K562 (cell line): ENCODE results near the gene SMAD1. TPM values are rescaled to one million over a fixed set of nuclear protein-coding genes. Genes with fewer than 3 reads are reported as not detected.

ENCODE experiments used
- ATAC-seq: fragments of 200-7000 bp; cut with Tn5 transposase; 3 replicates; pipeline ENCODE4 v1.9.1; 2020; ENCODE audit warnings: moderate library complexity
- BruUV-seq: library from RNA; stranded (reverse); fragments of 400-500 nt; replicated peaks from 2 replicates; lab custom pipeline; 2021; lab: Mats Ljungman, UMichigan
- CTCF ChIA-PET: fragments of 300-600 bp; formaldehyde crosslinking; extraction: SDS; loops from one replicate; lab custom pipeline; 2021; ENCODE audit warnings: low intra/inter-chr PET ratio; lab: Yijun Ruan, JAX
- POLR2A ChIA-PET: fragments of 300-600, 350-650 bp; sonication (Branson Sonifier 250); formaldehyde crosslinking; extraction: SDS; loops from one replicate; lab custom pipeline; 2021; ENCODE audit warnings: antibody characterized with exemption, inconsistent platforms; lab: Yijun Ruan, JAX
- DNase-seq, 4 experiments: peaks; one replicate each; pipeline versions ENCODE4 v3.0.0 to v3.0.0-alpha.2; 2011 to 2018; ENCODE audit warnings: low spot score in 3 of 4, mixed read lengths in 3 of 4; ENCODE audit errors: extremely low read depth in 1 of 4
- FAIRE-seq: peaks from 2 replicates; lab custom pipeline; 2011; peaks lifted over from hg19 to GRCh38; lab: Jason Lieb, UNC
- H2AFZ ChIP-seq: 2 replicates; pipeline ENCODE4 v1.6.0; 2011; ENCODE audit warnings: low read depth, low read length, control low read depth, inconsistent platforms
- H3K27ac ChIP-seq: fragments of 200-600 bp; 3 replicates; pipeline ENCODE4 v1.8.0; 2011; ENCODE audit warnings: low read depth, mild to moderate bottlenecking, control low read depth, inconsistent platforms, low read length, moderate library complexity, mixed read lengths; ENCODE audit errors: extremely low read depth
- H3K27me3 ChIP-seq, 2 experiments: fragments of 300-600 bp in 1 of 2; 2 replicates in 1 of 2; 3 replicates in 1 of 2; pipeline versions ENCODE4 v1.6.0 to v1.8.0; 2011; ENCODE audit warnings: inconsistent platforms in 2 of 2, low read length in 2 of 2, mild to moderate bottlenecking in 1 of 2, mixed read lengths in 1 of 2, moderate library complexity in 1 of 2; ENCODE audit not compliant: control insufficient read depth in 2 of 2, insufficient read depth in 2 of 2
- H3K36me3 ChIP-seq: fragments of 300-600 bp; 3 replicates; pipeline ENCODE4 v1.8.0; 2011; ENCODE audit warnings: mild to moderate bottlenecking, low read length, inconsistent platforms; ENCODE audit not compliant: control insufficient read depth, insufficient read depth
- H3K4me1 ChIP-seq, 2 experiments: fragments of 200-600 bp in 1 of 2; replicated peaks in 1 of 2; 2 replicates in 1 of 2; 3 replicates in 1 of 2; pipeline versions ENCODE4 v1.5.1 to v1.8.0; 2011; ENCODE audit warnings: inconsistent platforms in 2 of 2, low read length in 2 of 2, mild to moderate bottlenecking in 1 of 2, mixed read lengths in 1 of 2, moderate library complexity in 1 of 2; ENCODE audit not compliant: control insufficient read depth in 2 of 2, insufficient read depth in 2 of 2
- H3K4me2 ChIP-seq: 2 replicates; pipeline ENCODE4 v1.6.1; 2011; ENCODE audit warnings: low read length, control low read depth, inconsistent platforms, mixed read lengths; ENCODE audit not compliant: insufficient read depth
- H3K4me3 ChIP-seq: fragments of 200-600 bp; sonication (generic), shearing (Covaris generic); 2 replicates; pipeline ENCODE4 v1.5.1; 2016; ENCODE audit warnings: control low read depth, inconsistent platforms
- H3K79me2 ChIP-seq: fragments of 200-600 bp; 3 replicates; pipeline ENCODE4 v1.8.0; 2011; ENCODE audit warnings: low read length, inconsistent platforms; ENCODE audit not compliant: control insufficient read depth, insufficient read depth
- H3K9ac ChIP-seq, 2 experiments: 2 replicates each; pipeline versions ENCODE4 v1.6.0 to v1.6.1; 2011; ENCODE audit warnings: low read depth in 2 of 2, low read length in 2 of 2, control low read depth in 1 of 2, inconsistent platforms in 1 of 2, mild to moderate bottlenecking in 1 of 2, mixed read lengths in 1 of 2; ENCODE audit not compliant: insufficient read depth in 1 of 2
- H3K9me1 ChIP-seq: one replicate; pipeline ENCODE4 v1.6.0; 2011; ENCODE audit warnings: inconsistent platforms, mild to moderate bottlenecking, low read length, moderate library complexity; ENCODE audit not compliant: control insufficient read depth, insufficient read depth
- H3K9me3 ChIP-seq: replicated peaks from 2 replicates; pipeline ENCODE4 v1.5.1; 2011; ENCODE audit warnings: low read depth, low read length, inconsistent platforms; ENCODE audit not compliant: control insufficient read depth, insufficient read depth
- H4K20me1 ChIP-seq: replicated peaks from 2 replicates; pipeline ENCODE4 v1.6.1; 2011; ENCODE audit warnings: low read length, inconsistent platforms, mixed read lengths; ENCODE audit not compliant: control insufficient read depth, insufficient read depth
- ATF7 ChIP-seq: fragments of 450-650 bp; IDR thresholded peaks from 2 replicates; pipeline ENCODE4 v1.7.1; 2014; ENCODE audit warnings: mild to moderate bottlenecking, moderate library complexity
- BCOR ChIP-seq: fragments of 450-650 bp; IDR thresholded peaks from 2 replicates; pipeline ENCODE4 v1.6.1; 2016
- E4F1 ChIP-seq: fragments of 250-450 bp; sonication (Bioruptor Pico); IDR thresholded peaks from 2 replicates; pipeline ENCODE4 v1.5.0; 2021; ENCODE audit warnings: mild to moderate bottlenecking, borderline replicate concordance
- ELK3 ChIP-seq: fragments of 450-650 bp; formaldehyde crosslinking; IDR thresholded peaks from 2 replicates; pipeline ENCODE4 v1.4.0; 2020; ENCODE audit warnings: mild to moderate bottlenecking
- MAFG ChIP-seq: fragments of 450-650 bp; conservative IDR thresholded peaks from 2 replicates; pipeline ENCODE4 v1.6.1; 2016; ENCODE audit warnings: missing genetic modification characterization, missing compliant biosample characterization
- ZFP1 ChIP-seq: fragments of 450-650 bp; formaldehyde crosslinking; IDR thresholded peaks from 2 replicates; pipeline ENCODE4 v1.4.0; 2020; ENCODE audit warnings: mild to moderate bottlenecking, mixed read lengths
- ZNF232 ChIP-seq: sonication (generic); formaldehyde crosslinking; IDR thresholded peaks from 2 replicates; pipeline ENCODE4 v1.8.0; 2022; ENCODE audit warnings: mild to moderate bottlenecking, missing genetic modification reagents
- ZNF407 ChIP-seq: fragments of 450-650 bp; IDR thresholded peaks from 2 replicates; pipeline ENCODE4 v1.6.1; 2016; ENCODE audit warnings: low read depth
- ZNF511 ChIP-seq: sonication (generic); formaldehyde crosslinking; IDR thresholded peaks from 2 replicates; pipeline ENCODE4 v1.8.0; 2022; ENCODE audit warnings: mild to moderate bottlenecking, missing genetic modification reagents
- ZNF57 ChIP-seq: fragments of 450-650 bp; formaldehyde crosslinking; IDR thresholded peaks from 2 replicates; pipeline ENCODE4 v1.4.0; 2020; ENCODE audit warnings: mild to moderate bottlenecking, moderate library complexity
- in situ Hi-C: fragments of 300-500 bp; cut with MboI; formaldehyde crosslinking; loops from 4 replicates; pipeline ENCODE4 v1.15.0; 2018; ENCODE audit warnings: inconsistent platforms, mixed read lengths
- intact Hi-C: fragments of 100-400 bp; cut with micrococcal nuclease; formaldehyde crosslinking; loops from 2 replicates; pipeline ENCODE4 v1.14.2; 2022
- polyA plus RNA-seq, 8 experiments: library from polyadenylated mRNA; depleted of rRNA in 4 of 8; stranded (reverse) in 5 of 8; unstranded in 3 of 8; fragments of >200 nt; fragmentation: Nextera tagmentation in 2 of 8; fragmentation: Illumina TruSeq in 1 of 8; extraction: Ambion mirVana in 2 of 8; extraction: Trizol in 1 of 8; gene quantifications; 2 replicates each; pipeline versions ENCODE4 v1.2.1 to v1.2.3, GENCODE V29; 2011 to 2014; ENCODE audit warnings: inconsistent platforms in 1 of 8, missing spikeins in 1 of 8
- total RNA-seq, 7 experiments: library from RNA; depleted of rRNA in 6 of 7; stranded (reverse); fragments of >200 nt in 6 of 7; fragmentation: Illumina TruSeq in 2 of 7; extraction: Trizol in 2 of 7; gene quantifications; 2 replicates each; pipeline versions ENCODE4 v1.2.1 to v1.2.3, GENCODE V29; 2011 to 2021; ENCODE audit warnings: low replicate concordance in 1 of 7
- TF ChIP-seq, protein P1 (sequence below): fragments of 450-650 bp; formaldehyde crosslinking; IDR thresholded peaks from 2 replicates; pipeline ENCODE4 v1.4.0; 2022; ENCODE audit warnings: mild to moderate bottlenecking, moderate library complexity

SMAD1 gene
- total and polyA plus RNA-seq, 9 of the 15 experiments (the other 6 are each of a cell fraction or from before 2014, with no cell fraction given): 0.05 to 0.54 (median 0.21) TPM; not detected in 3

DNA sequence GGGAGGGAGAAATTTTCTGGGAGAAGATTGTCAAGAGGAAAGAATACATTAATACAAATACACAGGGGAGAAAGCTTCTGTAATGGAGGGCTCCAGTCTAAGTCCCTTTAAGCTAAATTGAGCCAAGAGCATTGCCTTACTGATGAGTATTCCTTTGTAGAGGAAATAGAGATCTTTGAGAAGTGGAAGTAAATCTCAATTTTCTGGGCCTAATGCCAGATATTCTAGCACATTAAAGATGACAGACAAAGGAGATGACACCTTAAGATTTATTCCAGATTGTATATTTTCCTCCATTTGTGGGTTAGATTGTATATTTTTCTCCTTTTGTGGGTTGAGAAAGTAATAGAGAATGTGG is 28.5 kb upstream of the SMAD1 start:
- Histone ChIP-seq H4K20me1 (no peaks in the 10 kb centered on the region), H3K9ac (no peak overlapping the region), H3K9me1 (no peaks in the 10 kb centered on the region), H3K9me3 (no peaks in the 10 kb centered on the region), H3K27me3 (no peaks in the 10 kb centered on the region), H3K4me1 (no peaks in the 10 kb centered on the region), H3K4me3 (no peak overlapping the region), H3K79me2 (no peaks in the 10 kb centered on the region), H3K4me2 (no peak overlapping the region), H3K36me3 (no peaks in the 10 kb centered on the region), H2AFZ (no peak overlapping the region), H3K27ac (no peak overlapping the region)
- ATAC-seq (no peak), DNase-seq (no peak), FAIRE-seq (no peak)
- intact Hi-C loops (no loop called here), in situ Hi-C loops (no loop called here)
- ChIA-PET CTCF (no interaction called here), POLR2A (no interaction called here)
- no TSS peak for BruUV-seq
- TF ChIP-seq ELK3 (CRISPR knock-in tag) (no peak), ZNF407 (no peak), ZNF511 (no peak), ZNF232 (CRISPR knock-in tag) (no peak), BCOR (no peak), MAFG (tag) (no peak), ZFP1 (CRISPR knock-in tag) (no peak), ATF7 (no peak), ZNF57 (CRISPR knock-in tag) (no peak), E4F1 (CRISPR knock-in tag) (no peak)
- TF ChIP-seq, protein P1, sequence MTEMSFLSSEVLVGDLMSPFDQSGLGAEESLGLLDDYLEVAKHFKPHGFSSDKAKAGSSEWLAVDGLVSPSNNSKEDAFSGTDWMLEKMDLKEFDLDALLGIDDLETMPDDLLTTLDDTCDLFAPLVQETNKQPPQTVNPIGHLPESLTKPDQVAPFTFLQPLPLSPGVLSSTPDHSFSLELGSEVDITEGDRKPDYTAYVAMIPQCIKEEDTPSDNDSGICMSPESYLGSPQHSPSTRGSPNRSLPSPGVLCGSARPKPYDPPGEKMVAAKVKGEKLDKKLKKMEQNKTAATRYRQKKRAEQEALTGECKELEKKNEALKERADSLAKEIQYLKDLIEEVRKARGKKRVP: no peak
